HEK293T (cell line): ENCODE data around the gene KRT79.

ENCODE experiments used
- CTCF ChIA-PET: fragments of 350-600 bp; formaldehyde crosslinking; extraction: SDS; loops from one replicate; lab custom pipeline; 2021; ENCODE audit warnings: antibody characterized with exemption, inconsistent platforms; lab: Yijun Ruan, JAX
- POLR2A ChIA-PET: fragments of 350-600 bp; formaldehyde crosslinking; extraction: SDS; loops from one replicate; lab custom pipeline; 2020; ENCODE audit warnings: antibody characterized with exemption, inconsistent platforms; lab: Yijun Ruan, JAX
- DNase-seq: peaks from one replicate; pipeline ENCODE4 v3.0.0; 2012; ENCODE audit warnings: mixed read lengths; ENCODE audit errors: extremely low spot score
- ARNT ChIP-seq: fragments of 450-650 bp; IDR thresholded peaks from 2 replicates; pipeline ENCODE4 v1.6.1; 2017; ENCODE audit warnings: mild to moderate bottlenecking
- BHLHE40 ChIP-seq: fragments of 450-650 bp; IDR thresholded peaks from 2 replicates; pipeline ENCODE4 v1.6.1; 2016; ENCODE audit warnings: mild to moderate bottlenecking, moderate library complexity, borderline replicate concordance
- CTBP1 ChIP-seq: fragments of 450-650 bp; IDR thresholded peaks from 2 replicates; pipeline ENCODE4 v1.6.1; 2016; ENCODE audit warnings: borderline replicate concordance
- ELF4 ChIP-seq: fragments of 450-650 bp; IDR thresholded peaks from 2 replicates; pipeline ENCODE4 v1.6.1; 2017; ENCODE audit warnings: antibody characterized with exemption
- FOXA1 ChIP-seq: fragments of 450-650 bp; IDR thresholded peaks from 2 replicates; pipeline ENCODE4 v1.6.1; 2016; ENCODE audit warnings: mild to moderate bottlenecking
- FOXK2 ChIP-seq: fragments of 450-650 bp; IDR thresholded peaks from 2 replicates; pipeline ENCODE4 v1.6.1; 2016; ENCODE audit warnings: mild to moderate bottlenecking
- FOXM1 ChIP-seq: fragments of 450-650 bp; IDR thresholded peaks from 2 replicates; pipeline ENCODE4 v1.6.1; 2017; ENCODE audit warnings: mild to moderate bottlenecking, borderline replicate concordance
- HDGF ChIP-seq: fragments of 450-650 bp; IDR thresholded peaks from 2 replicates; pipeline ENCODE4 v1.6.1; 2017; ENCODE audit warnings: antibody characterized with exemption, borderline replicate concordance
- L3MBTL2 ChIP-seq: fragments of 450-650 bp; conservative IDR thresholded peaks from 2 replicates; pipeline ENCODE4 v1.6.1; 2016; ENCODE audit warnings: mild to moderate bottlenecking
- LEF1 ChIP-seq: fragments of 450-650 bp; IDR thresholded peaks from 2 replicates; pipeline ENCODE4 v1.6.1; 2017; ENCODE audit warnings: mild to moderate bottlenecking, borderline replicate concordance
- NFRKB ChIP-seq: fragments of 450-650 bp; IDR thresholded peaks from 2 replicates; pipeline ENCODE4 v1.6.1; 2016; ENCODE audit warnings: mild to moderate bottlenecking, moderate library complexity
- PKNOX1 ChIP-seq: fragments of 450-650 bp; IDR thresholded peaks from 2 replicates; pipeline ENCODE4 v1.6.1; 2016
- SP1 ChIP-seq: fragments of 450-650 bp; IDR thresholded peaks from 2 replicates; pipeline ENCODE4 v1.6.1; 2017
- SUZ12 ChIP-seq: fragments of 450-650 bp; IDR thresholded peaks from 2 replicates; pipeline ENCODE4 v1.6.1; 2016; ENCODE audit warnings: mild to moderate bottlenecking
- TARDBP ChIP-seq: fragments of 450-650 bp; IDR thresholded peaks from 2 replicates; pipeline ENCODE4 v1.6.1; 2016
- ZNF384 ChIP-seq: fragments of 450-650 bp; IDR thresholded peaks from 2 replicates; pipeline ENCODE4 v1.6.1; 2016

KRT79 gene

GRCh38 chr12:52811191-52812072, 22.7 kb downstream of the KRT79 start:
- ChIA-PET POLR2A (no interaction called here), CTCF (interaction anchor here (0.6 kb wide), 1 partner anchor 18 kb away, joined by 3 read pairs; no protein-coding TSS in a partner anchor)
- no peak for TF ChIP-seq FOXK2
- TF ChIP-seq NFRKB, result no peak
- TF ChIP-seq ZNF384, result no peak
- TF ChIP-seq LEF1, result no peak
- TF ChIP-seq L3MBTL2, result no peak
- no peak for TF ChIP-seq ELF4
- TF ChIP-seq TARDBP, result no peak
- TF ChIP-seq SUZ12, result no peak
- no peak for TF ChIP-seq BHLHE40
- no peak for TF ChIP-seq CTBP1
- no peak for TF ChIP-seq ARNT
- no peak for TF ChIP-seq FOXM1
- TF ChIP-seq HDGF, result no peak
- TF ChIP-seq FOXA1, result no peak
- TF ChIP-seq SP1, result no peak
- no peak for TF ChIP-seq PKNOX1
- no peak for DNase-seq

- no peak for TF ChIP-seq FOXK2
- TF ChIP-seq LEF1, result no peak
- TF ChIP-seq ZNF384, result no peak
- TF ChIP-seq PKNOX1, result no peak
- TF ChIP-seq FOXA1, result no peak
- no peak for TF ChIP-seq FOXM1
- no peak for TF ChIP-seq HDGF
- TF ChIP-seq ARNT, result no peak
- TF ChIP-seq SUZ12, result no peak
- no peak for TF ChIP-seq NFRKB
- TF ChIP-seq ELF4, result no peak
- no peak for DNase-seq
- ChIA-PET POLR2A (no interaction called here), CTCF (interaction anchor here (0.6 kb wide), 1 partner anchor 19 kb away, joined by 3 read pairs; no protein-coding TSS in a partner anchor)
Measured at GRCh38 chr12:52810554-52810953, 23.6 kb downstream of the KRT79 start.

- POLR2A ChIA-PET, result no interaction called here
- CTCF ChIA-PET, result no interaction called here
- TF ChIP-seq ZNF384, result no peak
- TF ChIP-seq BHLHE40, result no peak
- TF ChIP-seq LEF1, result no peak
- TF ChIP-seq CTBP1, result no peak
- no peak for TF ChIP-seq FOXM1
- no peak for TF ChIP-seq ELF4
- TF ChIP-seq FOXA1, result no peak
- no peak for TF ChIP-seq L3MBTL2
- no peak for TF ChIP-seq NFRKB
- no peak for TF ChIP-seq PKNOX1
- TF ChIP-seq TARDBP, result no peak
- no peak for TF ChIP-seq FOXK2
- TF ChIP-seq ARNT, result no peak
- TF ChIP-seq SUZ12, result no peak
- DNase-seq, result no peak
Measured at GRCh38 chr12:52809166-52809565, 24.9 kb downstream of the KRT79 start.

GRCh38 chr12:52808573-52809160, 25.4 kb downstream of the KRT79 start:
- DNase-seq, result no peak
- POLR2A ChIA-PET, result no interaction called here
- TF ChIP-seq L3MBTL2 (no peak), HDGF (no peak), NFRKB (no peak), TARDBP (no peak), BHLHE40 (no peak), PKNOX1 (no peak), FOXK2 (no peak)
- CTCF ChIA-PET, result interaction anchor here (0.6 to 0.8 kb wide), 2 partner anchors 33 to 62 kb away, joined by 3 to 6 read pairs; no protein-coding TSS in a partner anchor

- TF ChIP-seq FOXK2, result no peak
- no peak for TF ChIP-seq BHLHE40
- TF ChIP-seq PKNOX1, result no peak
- TF ChIP-seq CTBP1, result no peak
- no peak for TF ChIP-seq L3MBTL2
- TF ChIP-seq ARNT, result no peak
- TF ChIP-seq ELF4, result no peak
- no peak for TF ChIP-seq SUZ12
- no peak for TF ChIP-seq FOXM1
- no peak for TF ChIP-seq NFRKB
- no peak for TF ChIP-seq FOXA1
- TF ChIP-seq ZNF384, result no peak
- TF ChIP-seq HDGF, result no peak
- no peak for TF ChIP-seq LEF1
- no peak for TF ChIP-seq SP1
- no peak for TF ChIP-seq TARDBP
- no peak for DNase-seq
- ChIA-PET CTCF (interaction anchor here (0.8 kb wide), 1 partner anchor 63 kb away, joined by 3 read pairs; no protein-coding TSS in a partner anchor), POLR2A (no interaction called here)
Measured at GRCh38 chr12:52807544-52808470, 26.3 kb downstream of the KRT79 start.
